Loucy (cell line): ENCODE data around the gene RALGDS.
"Not testable (repeated sequence)": the region's sequence is repeated elsewhere in the genome, so short reads cannot be mapped to it uniquely, and the experiment has no call there.

Experiments used
- H2AFZ ChIP-seq: fragments of 200-600 bp; sonication (generic); 2 replicates; pipeline ENCODE4 v1.6.0; 2016; ENCODE audit warnings: antibody characterized with exemption, mild to moderate bottlenecking, low read length, moderate library complexity
- H3F3A ChIP-seq: fragments of 200-600 bp; 2 replicates; pipeline ENCODE4 v1.6.0; 2016; ENCODE audit warnings: antibody characterized with exemption, low read depth, mild to moderate bottlenecking
- H3K27me3 ChIP-seq: fragments of 200-600 bp; sonication (generic); 2 replicates; pipeline ENCODE4 v1.6.1; 2014; ENCODE audit warnings: low read length, mild to moderate bottlenecking; ENCODE audit not compliant: insufficient read depth, poor library complexity, severe bottlenecking
- H3K36me3 ChIP-seq: fragments of 200-600 bp; sonication (generic); 2 replicates; pipeline ENCODE4 v1.6.1; 2016; ENCODE audit warnings: low read length; ENCODE audit not compliant: insufficient read depth
- H3K4me1 ChIP-seq: fragments of 200-600 bp; sonication (generic); 2 replicates; pipeline ENCODE4 v1.5.1; 2014; ENCODE audit warnings: low read length, mild to moderate bottlenecking; ENCODE audit not compliant: insufficient read depth, poor library complexity, severe bottlenecking
- H3K4me2 ChIP-seq: fragments of 200-600 bp; sonication (generic); 2 replicates; pipeline ENCODE4 v1.6.0; 2014; ENCODE audit warnings: antibody characterized with exemption, low read length, low read depth, mild to moderate bottlenecking; ENCODE audit not compliant: poor library complexity, severe bottlenecking
- H3K4me3 ChIP-seq: fragments of 200-600 bp; sonication (generic); 2 replicates; pipeline ENCODE4 v1.5.1; 2014; ENCODE audit warnings: low read length, mild to moderate bottlenecking, mixed read lengths; ENCODE audit not compliant: poor library complexity, severe bottlenecking
- H3K79me2 ChIP-seq: fragments of 200-600 bp; sonication (generic); 2 replicates; pipeline ENCODE4 v1.6.1; 2014; ENCODE audit warnings: low read length; ENCODE audit not compliant: insufficient read depth
- H3K9ac ChIP-seq: fragments of 200-600 bp; sonication (generic); 2 replicates; pipeline ENCODE4 v1.6.0; 2014; ENCODE audit warnings: mild to moderate bottlenecking, low read depth, low read length, moderate library complexity; ENCODE audit not compliant: poor library complexity, severe bottlenecking
- H3K9me2 ChIP-seq: fragments of 200-600 bp; sonication (generic); replicated peaks from 2 replicates; pipeline ENCODE4 v1.6.1; 2016; ENCODE audit warnings: low read depth, low read length, mixed read lengths
- H3K9me3 ChIP-seq: fragments of 200-600 bp; sonication (generic); 2 replicates; pipeline ENCODE4 v1.6.1; 2014; ENCODE audit warnings: mild to moderate bottlenecking, antibody characterized with exemption, low read length, low read depth; ENCODE audit not compliant: insufficient read depth
- H4K20me1 ChIP-seq: fragments of 200-600 bp; sonication (generic); 2 replicates; pipeline ENCODE4 v1.6.0; 2014; ENCODE audit warnings: antibody characterized with exemption, low read length, mild to moderate bottlenecking; ENCODE audit not compliant: insufficient read depth, poor library complexity, severe bottlenecking
- EZH2phosphoT487 ChIP-seq: fragments of 200-600 bp; IDR thresholded peaks from 2 replicates; pipeline ENCODE4 v1.6.1; 2018; ENCODE audit warnings: antibody characterized with exemption, mild to moderate bottlenecking, moderate library complexity, borderline replicate concordance
- TF ChIP-seq, protein P1 (sequence below): fragments of 200-600 bp; sonication (generic); conservative IDR thresholded peaks from 2 replicates; pipeline ENCODE4 v1.5.1; 2014; ENCODE audit warnings: mild to moderate bottlenecking, antibody characterized with exemption, low read length

Gene RALGDS

DNA sequence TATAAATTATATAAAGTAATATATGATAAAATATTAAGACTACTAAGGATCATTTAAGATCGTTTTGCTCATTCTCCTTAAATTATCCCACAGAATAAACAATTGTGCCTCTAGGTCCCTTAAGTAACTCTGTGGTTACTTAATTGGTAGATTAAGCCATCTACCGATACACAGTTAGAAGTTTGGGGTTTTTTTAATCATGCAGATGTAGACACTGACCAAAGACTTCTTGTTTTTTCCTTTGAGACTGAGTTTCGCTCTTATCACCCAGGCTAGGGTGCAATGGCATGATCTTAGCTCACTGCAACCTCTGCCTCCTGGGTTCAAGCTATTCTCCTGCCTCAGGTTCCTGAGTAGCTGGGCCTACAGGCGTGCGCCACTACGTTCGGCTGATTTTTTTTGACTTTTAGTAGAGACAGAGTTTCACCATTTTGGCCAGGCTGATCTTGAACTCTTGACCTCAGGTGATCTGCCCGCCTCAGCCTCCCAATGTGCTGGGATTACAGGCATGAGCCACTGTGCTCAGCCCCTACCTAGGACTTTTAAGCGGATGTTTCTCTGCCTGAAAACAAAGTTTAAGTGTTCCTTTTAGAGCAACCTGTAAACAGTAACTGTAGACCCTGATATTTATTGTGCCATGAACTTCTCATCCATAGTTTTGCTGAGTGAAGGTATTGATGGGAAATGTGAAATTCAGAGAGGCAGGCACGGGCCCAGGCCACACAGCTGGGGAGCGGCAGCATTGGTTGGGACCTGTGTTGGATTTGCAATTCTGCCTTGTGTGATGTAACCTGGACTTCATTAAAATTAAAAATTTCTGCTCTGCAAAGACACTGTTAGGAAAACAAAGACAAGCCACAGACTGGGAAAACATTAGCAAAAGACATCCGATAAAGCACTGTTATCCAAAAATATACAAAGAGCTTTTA, 47.7 kb downstream of the RALGDS start:
- no peak overlapping the region for H3K4me3 ChIP-seq

DNA sequence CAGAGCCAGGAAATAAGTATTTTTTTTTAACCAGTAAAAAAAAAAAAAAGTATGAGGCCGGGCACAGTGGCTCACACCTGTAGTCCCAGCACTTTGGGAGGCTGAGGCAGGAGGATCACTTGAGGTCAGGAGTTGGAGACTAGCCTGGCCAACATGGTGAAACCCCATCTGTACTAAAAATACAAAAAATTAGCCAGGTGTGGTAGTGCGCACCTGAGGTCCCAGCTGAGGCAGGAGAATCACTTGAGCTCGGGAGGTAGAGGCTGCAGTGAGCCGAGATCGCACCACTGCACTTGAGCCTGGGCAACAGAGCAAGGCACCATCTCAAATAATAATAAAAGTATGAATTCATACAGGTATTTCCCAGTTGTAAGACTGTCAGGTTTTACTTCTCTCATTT, 48.8 kb downstream of the RALGDS start:
- H3K27me3 ChIP-seq, H3K79me2 ChIP-seq, H3K9me2 ChIP-seq, H3K4me2 ChIP-seq, H4K20me1 ChIP-seq, H2AFZ ChIP-seq, H3K4me3 ChIP-seq, H3K36me3 ChIP-seq, H3K4me1 ChIP-seq, H3F3A ChIP-seq, H3K9me3 ChIP-seq, H3K9ac ChIP-seq: not testable (repeated sequence)

More for the DNA sequence above, 47.7 kb downstream of the RALGDS start:
- Histone ChIP-seq H3K9me3 (no peaks in the 10 kb centered on the region), H3K36me3 (no peaks in the 10 kb centered on the region), H3K4me2 (no peak overlapping the region), H3K4me1 (peaks cover 3% of the 10 kb centered on the region), H3K27me3 (no peaks in the 10 kb centered on the region), H3K9ac (no peak overlapping the region), H3K79me2 (no peaks in the 10 kb centered on the region), H3K9me2 (no peaks in the 10 kb centered on the region), H3F3A (no peaks in the 10 kb centered on the region), H4K20me1 (no peaks in the 10 kb centered on the region), H2AFZ (no peak overlapping the region)
- TF ChIP-seq, protein P1, sequence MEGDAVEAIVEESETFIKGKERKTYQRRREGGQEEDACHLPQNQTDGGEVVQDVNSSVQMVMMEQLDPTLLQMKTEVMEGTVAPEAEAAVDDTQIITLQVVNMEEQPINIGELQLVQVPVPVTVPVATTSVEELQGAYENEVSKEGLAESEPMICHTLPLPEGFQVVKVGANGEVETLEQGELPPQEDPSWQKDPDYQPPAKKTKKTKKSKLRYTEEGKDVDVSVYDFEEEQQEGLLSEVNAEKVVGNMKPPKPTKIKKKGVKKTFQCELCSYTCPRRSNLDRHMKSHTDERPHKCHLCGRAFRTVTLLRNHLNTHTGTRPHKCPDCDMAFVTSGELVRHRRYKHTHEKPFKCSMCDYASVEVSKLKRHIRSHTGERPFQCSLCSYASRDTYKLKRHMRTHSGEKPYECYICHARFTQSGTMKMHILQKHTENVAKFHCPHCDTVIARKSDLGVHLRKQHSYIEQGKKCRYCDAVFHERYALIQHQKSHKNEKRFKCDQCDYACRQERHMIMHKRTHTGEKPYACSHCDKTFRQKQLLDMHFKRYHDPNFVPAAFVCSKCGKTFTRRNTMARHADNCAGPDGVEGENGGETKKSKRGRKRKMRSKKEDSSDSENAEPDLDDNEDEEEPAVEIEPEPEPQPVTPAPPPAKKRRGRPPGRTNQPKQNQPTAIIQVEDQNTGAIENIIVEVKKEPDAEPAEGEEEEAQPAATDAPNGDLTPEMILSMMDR: no peak
- no peak for TF ChIP-seq EZH2phosphoT487

DNA sequence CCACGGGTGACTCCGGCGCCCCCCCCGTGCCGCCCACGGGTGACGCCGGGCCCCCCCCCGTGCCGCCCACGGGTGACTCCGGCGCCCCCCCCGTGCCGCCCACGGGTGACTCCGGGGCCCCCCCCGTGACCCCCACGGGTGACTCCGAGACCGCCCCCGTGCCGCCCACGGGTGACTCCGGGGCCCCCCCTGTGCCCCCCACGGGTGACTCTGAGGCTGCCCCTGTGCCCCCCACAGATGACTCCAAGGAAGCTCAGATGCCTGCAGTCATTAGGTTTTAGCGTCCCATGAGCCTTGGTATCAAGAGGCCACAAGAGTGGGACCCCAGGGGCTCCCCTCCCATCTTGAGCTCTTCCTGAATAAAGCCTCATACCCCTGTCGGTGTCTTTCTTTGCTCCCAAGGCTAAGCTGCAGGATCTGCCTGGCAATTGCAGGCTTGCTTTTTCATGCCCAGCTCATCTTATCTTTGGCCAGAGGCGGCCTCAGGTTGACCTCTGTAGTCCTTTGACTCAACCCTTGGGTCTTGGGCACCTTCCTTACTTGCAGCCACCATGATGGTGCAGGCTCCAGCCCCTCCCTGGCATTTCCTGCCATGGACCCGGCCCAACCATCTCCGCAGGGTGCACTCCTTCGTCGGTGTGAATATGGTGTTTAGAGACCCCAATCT, 49.4 kb downstream of the RALGDS start:
- H4K20me1 ChIP-seq: no peaks in the 10 kb centered on the region
- H3K36me3 ChIP-seq: no peaks in the 10 kb centered on the region
- no peak overlapping the region for H3K9ac ChIP-seq
- H3F3A ChIP-seq: no peaks in the 10 kb centered on the region
- TF ChIP-seq, protein P1: no peak
- TF ChIP-seq EZH2phosphoT487: no peak
- no peaks in the 10 kb centered on the region for H3K9me3 ChIP-seq
- H3K9me2 ChIP-seq: no peaks in the 10 kb centered on the region
- no peak overlapping the region for H2AFZ ChIP-seq
- no peaks in the 10 kb centered on the region for H3K79me2 ChIP-seq
- no peak overlapping the region for H3K4me3 ChIP-seq
- no peak overlapping the region for H3K4me2 ChIP-seq
- peaks cover 2% of the 10 kb centered on the region for H3K4me1 ChIP-seq
- H3K27me3 ChIP-seq: no peaks in the 10 kb centered on the region

DNA sequence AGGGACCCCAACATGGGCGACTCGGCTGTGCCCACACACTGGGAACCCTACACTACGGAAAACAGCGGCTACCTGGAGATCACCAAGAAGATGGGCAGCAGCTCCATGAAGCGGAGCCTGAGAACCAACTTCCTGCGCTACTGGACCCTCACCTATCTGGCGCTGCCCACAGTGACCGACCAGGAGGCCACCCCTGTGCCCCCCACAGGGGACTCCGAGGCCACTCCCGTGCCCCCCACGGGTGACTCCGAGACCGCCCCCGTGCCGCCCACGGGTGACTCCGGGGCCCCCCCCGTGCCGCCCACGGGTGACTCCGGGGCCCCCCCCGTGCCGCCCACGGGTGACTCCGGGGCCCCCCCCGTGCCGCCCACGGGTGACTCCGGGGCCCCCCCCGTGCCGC, 50.1 kb downstream of the RALGDS start:
- not testable (repeated sequence) for H4K20me1 ChIP-seq, H3K79me2 ChIP-seq, H3K9ac ChIP-seq, H3F3A ChIP-seq, H3K4me1 ChIP-seq, H3K36me3 ChIP-seq, H3K9me2 ChIP-seq, H2AFZ ChIP-seq, H3K9me3 ChIP-seq, H3K4me2 ChIP-seq, H3K4me3 ChIP-seq, H3K27me3 ChIP-seq

DNA sequence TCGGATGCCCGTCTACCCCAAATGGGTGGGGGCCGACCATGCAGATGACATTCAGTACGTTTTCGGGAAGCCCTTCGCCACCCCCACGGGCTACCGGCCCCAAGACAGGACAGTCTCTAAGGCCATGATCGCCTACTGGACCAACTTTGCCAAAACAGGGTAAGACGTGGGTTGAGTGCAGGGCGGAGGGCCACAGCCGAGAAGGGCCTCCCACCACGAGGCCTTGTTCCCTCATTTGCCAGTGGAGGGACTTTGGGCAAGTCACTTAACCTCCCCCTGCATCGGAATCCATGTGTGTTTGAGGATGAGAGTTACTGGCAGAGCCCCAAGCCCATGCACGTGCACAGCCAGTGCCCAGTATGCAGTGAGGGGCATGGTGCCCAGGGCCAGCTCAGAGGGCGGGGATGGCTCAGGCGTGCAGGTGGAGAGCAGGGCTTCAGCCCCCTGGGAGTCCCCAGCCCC, 50.5 kb downstream of the RALGDS start:
- H3K9me3 ChIP-seq, H3K27me3 ChIP-seq, H3K9me2 ChIP-seq, H3K4me1 ChIP-seq, H4K20me1 ChIP-seq, H3K79me2 ChIP-seq, H3F3A ChIP-seq, H3K4me2 ChIP-seq, H3K4me3 ChIP-seq, H3K36me3 ChIP-seq, H2AFZ ChIP-seq, H3K9ac ChIP-seq: not testable (repeated sequence)

DNA sequence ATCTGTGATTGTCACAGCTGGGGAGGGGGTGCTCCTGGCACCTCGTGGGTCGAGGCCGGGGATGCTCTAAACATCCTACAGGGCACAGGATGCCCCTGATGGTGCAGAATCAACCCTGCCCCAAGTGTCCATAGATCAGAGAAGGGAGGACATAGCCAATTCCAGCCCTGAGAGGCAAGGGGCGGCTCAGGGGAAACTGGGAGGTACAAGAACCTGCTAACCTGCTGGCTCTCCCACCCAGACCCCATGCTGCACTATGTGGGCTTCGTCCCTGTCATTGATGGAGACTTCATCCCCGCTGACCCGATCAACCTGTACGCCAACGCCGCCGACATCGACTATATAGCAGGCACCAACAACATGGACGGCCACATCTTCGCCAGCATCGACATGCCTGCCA, 52.6 kb downstream of the RALGDS start:
- not testable (repeated sequence) for H3K9me3 ChIP-seq, H3K4me1 ChIP-seq, H3K4me2 ChIP-seq, H3K9ac ChIP-seq, H3K79me2 ChIP-seq, H4K20me1 ChIP-seq, H3F3A ChIP-seq, H3K4me3 ChIP-seq, H2AFZ ChIP-seq, H3K9me2 ChIP-seq, H3K27me3 ChIP-seq, H3K36me3 ChIP-seq
